ENCODE measurements around the gene MMRN2. TPM values are rescaled to one million over a fixed set of nuclear protein-coding genes. Genes with fewer than 3 reads are reported as not detected.
"Not testable (repeated sequence)": the region's sequence is repeated elsewhere in the genome, so short reads cannot be mapped to it uniquely, and the experiment has no call there.

Gene MMRN2
- total RNA-seq, 4 donors from 2014 or later, result 23.0 to 45.1 (median 28.4) TPM

GRCh38 chr10:86942441-86943315 is 14.7 kb downstream of the MMRN2 start:
- TF ChIP-seq POLR2A (IDR thresholded peaks at IDR 0.05) (no peak), CTCF (IDR thresholded peaks at IDR 0.05) (no peak)
- Histone ChIP-seq H3K4me1 (peaks cover 3 to 24% of the 10 kb centered on the region in 2 donors), H3K27ac (no peak overlapping the region), H3K27me3 (no peaks in the 10 kb centered on the region), H3K9me3 (no peaks in the 10 kb centered on the region), H3K36me3 (no peaks in the 10 kb centered on the region), H3K4me3 (replicated peaks in 1 of 3) (no peak overlapping the region)
- 70 to 83% methylated on average over 20 to 63 of the region's 94 CpGs for WGBS, 2 donors
- intact Hi-C loops (cut with DNase I), result no loop called here
- no peak for DNase-seq

GRCh38 chr10:86941991-86942421 is 15.4 kb downstream of the MMRN2 start:
- TF ChIP-seq CTCF (IDR thresholded peaks at IDR 0.05) (no peak), POLR2A (IDR thresholded peaks at IDR 0.05) (no peak)
- whole genome bisulfite sequencing, 2 donors, result 91 to 93% methylated on average over 12 to 14 of the region's 14 CpGs
- no peaks in the 10 kb centered on the region for H3K27me3 ChIP-seq
- DNase-seq, result no peak
- H3K4me1 ChIP-seq, result peaks cover 3 to 24% of the 10 kb centered on the region in 2 donors
- no peak overlapping the region for H3K4me3 ChIP-seq (replicated peaks in 1 of 3)
- H3K9me3 ChIP-seq, result no peaks in the 10 kb centered on the region
- no peak overlapping the region for H3K27ac ChIP-seq
- intact Hi-C loops (cut with DNase I), result no loop called here
- H3K36me3 ChIP-seq, result peaks cover 0 to under 1% of the 10 kb centered on the region in 2 donors

GRCh38 chr10:86941426-86941825 is 16.0 kb downstream of the MMRN2 start:
- H3K9me3 ChIP-seq, result no peaks in the 10 kb centered on the region
- TF ChIP-seq CTCF (IDR thresholded peaks at IDR 0.05) (no peak), POLR2A (IDR thresholded peaks at IDR 0.05) (no peak)
- WGBS, 2 donors, result 86 to 91% methylated on average over 2 of the region's 2 CpGs
- H3K27ac ChIP-seq, result no peak overlapping the region
- peaks cover 3 to 24% of the 10 kb centered on the region in 2 donors for H3K4me1 ChIP-seq
- no peaks in the 10 kb centered on the region for H3K27me3 ChIP-seq
- H3K36me3 ChIP-seq, result peaks cover 0 to 6% of the 10 kb centered on the region in 2 donors
- no peak overlapping the region for H3K4me3 ChIP-seq (replicated peaks in 1 of 3)
- no peak for DNase-seq
- intact Hi-C loops (cut with DNase I), result no loop called here

GRCh38 chr10:86940677-86941076 is 16.7 kb downstream of the MMRN2 start:
- Histone ChIP-seq H3K27me3 (no peaks in the 10 kb centered on the region), H3K27ac (no peak overlapping the region), H3K9me3 (no peaks in the 10 kb centered on the region), H3K4me3 (replicated peaks in 1 of 3) (no peak overlapping the region), H3K36me3 (peaks cover 2 to 9% of the 10 kb centered on the region in 2 donors), H3K4me1 (peaks cover 3 to 16% of the 10 kb centered on the region in 2 donors)
- TF ChIP-seq POLR2A (IDR thresholded peaks at IDR 0.05) (no peak), CTCF (IDR thresholded peaks at IDR 0.05) (no peak)
- DNase-seq, result no peak
- WGBS, 2 donors, result 82 to 88% methylated on average over 3 to 4 of the region's 6 CpGs
- intact Hi-C loops (cut with DNase I), result no loop called here

GRCh38 chr10:86940076-86940475 is 17.3 kb downstream of the MMRN2 start:
- intact Hi-C loops (cut with DNase I); H3K4me3 ChIP-seq (replicated peaks in 1 of 3); H3K9me3 ChIP-seq; H3K27me3 ChIP-seq; H3K36me3 ChIP-seq; H3K27ac ChIP-seq; DNase-seq: not testable (repeated sequence)
- WGBS, 2 donors, result 86 to 87% methylated on average over 16 of the region's 16 CpGs
- H3K4me1 ChIP-seq, result peaks cover 3 to 10% of the 10 kb centered on the region in 2 donors

Data from thyroid gland (tissue), 4 donors.